AG09319 (cell line): ENCODE data around the gene TMEM132C.

Experiments
- DNase-seq: peaks from one replicate; pipeline ENCODE4 v3.0.0-alpha.2; 2010; ENCODE audit warnings: low read depth; ENCODE audit errors: extremely low read depth
- TF ChIP-seq, protein P1 (sequence below): IDR thresholded peaks from 2 replicates; pipeline ENCODE4 v1.5.1; 2011; ENCODE audit warnings: low read depth, mild to moderate bottlenecking, inconsistent platforms, low read length, moderate library complexity

The TMEM132C gene

GRCh38 chr12:128619263-128619662, 352.3 kb downstream of the TMEM132C start:
- no peak for DNase-seq

DNA sequence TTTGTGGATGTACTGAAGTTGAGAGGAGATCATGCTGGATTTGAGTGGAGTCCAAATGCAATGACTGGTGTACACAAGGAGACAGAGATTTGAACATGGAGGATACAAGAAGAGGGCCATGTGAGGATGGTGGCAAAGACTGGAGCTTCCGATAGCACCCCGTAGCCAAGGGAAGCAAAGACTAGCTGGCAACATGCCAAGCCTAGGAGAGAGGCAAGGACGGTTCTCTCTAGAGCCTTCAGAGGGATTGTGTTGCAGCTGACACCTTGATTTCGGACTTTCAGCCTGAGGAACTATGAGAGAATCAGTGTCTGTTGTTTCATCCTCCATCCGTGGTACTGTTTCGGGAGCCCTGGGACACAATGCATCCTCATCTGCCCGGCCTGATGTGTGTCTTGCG, 354.3 kb downstream of the TMEM132C start:
- DNase-seq = no peak
- TF ChIP-seq, protein P1, sequence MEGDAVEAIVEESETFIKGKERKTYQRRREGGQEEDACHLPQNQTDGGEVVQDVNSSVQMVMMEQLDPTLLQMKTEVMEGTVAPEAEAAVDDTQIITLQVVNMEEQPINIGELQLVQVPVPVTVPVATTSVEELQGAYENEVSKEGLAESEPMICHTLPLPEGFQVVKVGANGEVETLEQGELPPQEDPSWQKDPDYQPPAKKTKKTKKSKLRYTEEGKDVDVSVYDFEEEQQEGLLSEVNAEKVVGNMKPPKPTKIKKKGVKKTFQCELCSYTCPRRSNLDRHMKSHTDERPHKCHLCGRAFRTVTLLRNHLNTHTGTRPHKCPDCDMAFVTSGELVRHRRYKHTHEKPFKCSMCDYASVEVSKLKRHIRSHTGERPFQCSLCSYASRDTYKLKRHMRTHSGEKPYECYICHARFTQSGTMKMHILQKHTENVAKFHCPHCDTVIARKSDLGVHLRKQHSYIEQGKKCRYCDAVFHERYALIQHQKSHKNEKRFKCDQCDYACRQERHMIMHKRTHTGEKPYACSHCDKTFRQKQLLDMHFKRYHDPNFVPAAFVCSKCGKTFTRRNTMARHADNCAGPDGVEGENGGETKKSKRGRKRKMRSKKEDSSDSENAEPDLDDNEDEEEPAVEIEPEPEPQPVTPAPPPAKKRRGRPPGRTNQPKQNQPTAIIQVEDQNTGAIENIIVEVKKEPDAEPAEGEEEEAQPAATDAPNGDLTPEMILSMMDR = no peak

More at GRCh38 chr12:128619263-128619662, 352.3 kb downstream of the TMEM132C start:
- TF ChIP-seq, protein P1 = no peak

GRCh38 chr12:128623748-128624147, 356.8 kb downstream of the TMEM132C start:
- TF ChIP-seq, protein P1 = no peak
- no peak for DNase-seq

GRCh38 chr12:128626808-128627320, 359.9 kb downstream of the TMEM132C start:
- TF ChIP-seq, protein P1 = no peak
- DNase-seq = no peak

DNA sequence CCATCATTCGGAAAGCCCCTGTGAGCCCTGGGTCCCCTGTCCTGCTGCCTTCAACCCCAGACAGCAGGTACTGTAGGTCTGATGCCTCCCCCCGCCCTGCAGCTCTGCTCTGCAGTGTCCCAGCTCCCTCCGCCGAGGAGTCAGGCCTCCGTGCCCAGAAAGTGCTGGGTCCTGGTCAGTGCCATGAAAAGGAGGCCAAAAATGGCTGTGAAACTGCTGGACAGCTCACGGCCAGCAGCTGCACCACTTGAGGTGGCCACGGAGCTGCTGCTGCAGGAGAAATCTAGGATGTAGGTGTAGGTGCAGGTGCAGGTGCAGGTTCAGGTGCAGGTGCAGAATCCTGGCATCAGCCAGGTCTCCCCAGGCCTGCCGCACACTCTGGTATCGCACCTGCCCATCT, 360.7 kb downstream of the TMEM132C start:
- DNase-seq = no peak
- TF ChIP-seq, protein P1 = no peak

- TF ChIP-seq, protein P1 = no peak
- DNase-seq = no peak
Measured at GRCh38 chr12:128629979-128630378, 363.0 kb downstream of the TMEM132C start.

- TF ChIP-seq, protein P1 = no peak
- DNase-seq = no peak
Measured at GRCh38 chr12:128637642-128638606, 371.0 kb downstream of the TMEM132C start.
